ENCODE measurements around the gene ARNT2.

ARNT2 gene

GRCh38 chr15:80587007-80587406, 182.8 kb downstream of the ARNT2 start:
- Histone ChIP-seq H3K36me3 (replicated peaks) (peaks cover 5% of the 10 kb centered on the region), H3K27ac (no peak overlapping the region), H3K27me3 (replicated peaks) (no peaks in the 10 kb centered on the region), H3K4me3 (ENCODE audit: low read depth, low read length) (no peak overlapping the region)
- no peak for TF ChIP-seq CTCF (IDR thresholded peaks at IDR 0.05; ENCODE audit: low read depth, low read length, missing control alignments)
- no peak for DNase-seq
- in situ Hi-C loops (cut with HindIII; ENCODE audit: low pct_ligation_motif_present, low sequenced_read_pairs), result no loop called here

GRCh38 chr15:80587816-80588456, 183.8 kb downstream of the ARNT2 start:
- peak overlapping the region; percentile 78 for H3K27ac ChIP-seq
- H3K4me3 ChIP-seq (ENCODE audit: low read depth, low read length), result no peak overlapping the region
- in situ Hi-C loops (cut with HindIII; ENCODE audit: low pct_ligation_motif_present, low sequenced_read_pairs), result no loop called here
- no peaks in the 10 kb centered on the region for H3K27me3 ChIP-seq (replicated peaks)
- H3K36me3 ChIP-seq (replicated peaks), result no peaks in the 10 kb centered on the region
- peak; percentile 63 for DNase-seq
- TF ChIP-seq CTCF (IDR thresholded peaks at IDR 0.05; ENCODE audit: low read depth, low read length, missing control alignments), result no peak

GRCh38 chr15:80588801-80589200, 184.6 kb downstream of the ARNT2 start:
- Histone ChIP-seq H3K4me3 (ENCODE audit: low read depth, low read length) (no peak overlapping the region), H3K36me3 (replicated peaks) (no peaks in the 10 kb centered on the region), H3K27me3 (replicated peaks) (no peaks in the 10 kb centered on the region), H3K27ac (peak overlapping the region; percentile 78)
- peak; percentile 93 for DNase-seq
- no peak for TF ChIP-seq CTCF (IDR thresholded peaks at IDR 0.05; ENCODE audit: low read depth, low read length, missing control alignments)
- in situ Hi-C loops (cut with HindIII; ENCODE audit: low pct_ligation_motif_present, low sequenced_read_pairs), result no loop called here

GRCh38 chr15:80590761-80591355, 186.7 kb downstream of the ARNT2 start:
- TF ChIP-seq CTCF (IDR thresholded peaks at IDR 0.05; ENCODE audit: low read depth, low read length, missing control alignments), result no peak
- H3K4me3 ChIP-seq (ENCODE audit: low read depth, low read length), result no peak overlapping the region
- in situ Hi-C loops (cut with HindIII; ENCODE audit: low pct_ligation_motif_present, low sequenced_read_pairs), result no loop called here
- no peaks in the 10 kb centered on the region for H3K27me3 ChIP-seq (replicated peaks)
- H3K36me3 ChIP-seq (replicated peaks), result no peaks in the 10 kb centered on the region
- no peak overlapping the region for H3K27ac ChIP-seq
- no peak for DNase-seq

GRCh38 chr15:80591471-80591870, 187.3 kb downstream of the ARNT2 start:
- TF ChIP-seq CTCF (IDR thresholded peaks at IDR 0.05; ENCODE audit: low read depth, low read length, missing control alignments), result no peak

More at GRCh38 chr15:80591471-80591870, 187.3 kb downstream of the ARNT2 start:
- no peak overlapping the region for H3K27ac ChIP-seq
- no peak overlapping the region for H3K4me3 ChIP-seq (ENCODE audit: low read depth, low read length)
- in situ Hi-C loops (cut with HindIII; ENCODE audit: low pct_ligation_motif_present, low sequenced_read_pairs), result no loop called here
- DNase-seq, result no peak
- no peaks in the 10 kb centered on the region for H3K27me3 ChIP-seq (replicated peaks)
- H3K36me3 ChIP-seq (replicated peaks), result no peaks in the 10 kb centered on the region
